ENCODE results near the gene KRTAP5-1.

GRCh38 chr11:1554981-1555712 lies 29.9 kb downstream of the KRTAP5-1 start:
- TF ChIP-seq, protein P1, sequence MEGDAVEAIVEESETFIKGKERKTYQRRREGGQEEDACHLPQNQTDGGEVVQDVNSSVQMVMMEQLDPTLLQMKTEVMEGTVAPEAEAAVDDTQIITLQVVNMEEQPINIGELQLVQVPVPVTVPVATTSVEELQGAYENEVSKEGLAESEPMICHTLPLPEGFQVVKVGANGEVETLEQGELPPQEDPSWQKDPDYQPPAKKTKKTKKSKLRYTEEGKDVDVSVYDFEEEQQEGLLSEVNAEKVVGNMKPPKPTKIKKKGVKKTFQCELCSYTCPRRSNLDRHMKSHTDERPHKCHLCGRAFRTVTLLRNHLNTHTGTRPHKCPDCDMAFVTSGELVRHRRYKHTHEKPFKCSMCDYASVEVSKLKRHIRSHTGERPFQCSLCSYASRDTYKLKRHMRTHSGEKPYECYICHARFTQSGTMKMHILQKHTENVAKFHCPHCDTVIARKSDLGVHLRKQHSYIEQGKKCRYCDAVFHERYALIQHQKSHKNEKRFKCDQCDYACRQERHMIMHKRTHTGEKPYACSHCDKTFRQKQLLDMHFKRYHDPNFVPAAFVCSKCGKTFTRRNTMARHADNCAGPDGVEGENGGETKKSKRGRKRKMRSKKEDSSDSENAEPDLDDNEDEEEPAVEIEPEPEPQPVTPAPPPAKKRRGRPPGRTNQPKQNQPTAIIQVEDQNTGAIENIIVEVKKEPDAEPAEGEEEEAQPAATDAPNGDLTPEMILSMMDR (IDR thresholded peaks at IDR 0.05): no peak
- TF ChIP-seq EP300 (IDR thresholded peaks at IDR 0.05) (no peak), POLR2A (IDR thresholded peaks at IDR 0.05) (no peak), POLR2AphosphoS5 (IDR thresholded peaks at IDR 0.05) (no peak)

All from sigmoid colon (tissue), 4 donors.